ENCODE data around the gene GRM7. TPM values are rescaled to one million over a fixed set of nuclear protein-coding genes. Genes with fewer than 3 reads are reported as not detected.

GRM7 gene
- total RNA-seq, 4 donors from 2014 or later = 0.40 TPM; not detected in 3

- Histone ChIP-seq H3K9me3 (no peaks in the 10 kb centered on the region), H3K36me3 (no peaks in the 10 kb centered on the region), H3K4me3 (no peak overlapping the region), H3K4me1 (no peaks in the 10 kb centered on the region), H3K27me3 (no peaks in the 10 kb centered on the region), H3K27ac (no peak overlapping the region)
- DNase-seq = no peak
- TF ChIP-seq CTCF (IDR thresholded peaks at IDR 0.05) (no peak), POLR2A (IDR thresholded peaks at IDR 0.05) (no peak)
Measured at GRCh38 chr3:7695049-7695448, 834.1 kb downstream of the GRM7 start.

GRCh38 chr3:7696320-7696719 is 835.4 kb downstream of the GRM7 start:
- no peak for TF ChIP-seq CTCF (IDR thresholded peaks at IDR 0.05)
- TF ChIP-seq POLR2A (IDR thresholded peaks at IDR 0.05) = no peak
- DNase-seq = no peak
- Histone ChIP-seq H3K9me3 (no peaks in the 10 kb centered on the region), H3K4me1 (no peaks in the 10 kb centered on the region), H3K4me3 (no peak overlapping the region), H3K27me3 (no peaks in the 10 kb centered on the region), H3K27ac (no peak overlapping the region), H3K36me3 (no peaks in the 10 kb centered on the region)

GRCh38 chr3:7697548-7697947 is 836.6 kb downstream of the GRM7 start:
- DNase-seq = no peak
- no peak overlapping the region for H3K27ac ChIP-seq
- H3K4me1 ChIP-seq = no peaks in the 10 kb centered on the region
- H3K9me3 ChIP-seq = no peaks in the 10 kb centered on the region
- no peaks in the 10 kb centered on the region for H3K36me3 ChIP-seq
- no peaks in the 10 kb centered on the region for H3K27me3 ChIP-seq
- no peak overlapping the region for H3K4me3 ChIP-seq
- TF ChIP-seq POLR2A (IDR thresholded peaks at IDR 0.05) (no peak), CTCF (IDR thresholded peaks at IDR 0.05) (no peak)

DNA sequence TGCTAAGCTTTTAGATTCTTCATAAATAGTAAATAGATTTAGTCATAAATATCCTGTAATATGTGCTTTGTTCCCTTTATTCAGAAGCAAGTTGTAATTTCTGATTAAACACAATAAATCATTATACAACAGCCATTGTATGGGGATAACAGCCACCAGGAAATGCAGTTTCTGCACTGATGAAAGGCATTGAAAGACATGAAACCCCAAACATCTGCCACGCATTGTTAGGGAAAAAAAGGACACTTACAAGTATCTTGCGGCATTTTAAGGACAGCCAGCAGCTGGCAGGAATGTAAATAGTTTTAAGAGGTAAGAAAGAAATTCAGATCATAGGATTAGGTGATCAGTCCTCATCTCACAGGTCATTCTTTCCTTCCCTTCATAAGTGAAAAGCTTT is 839.6 kb downstream of the GRM7 start:
- Histone ChIP-seq H3K27ac (no peak overlapping the region), H3K4me3 (no peak overlapping the region), H3K36me3 (no peaks in the 10 kb centered on the region), H3K27me3 (no peaks in the 10 kb centered on the region), H3K9me3 (no peaks in the 10 kb centered on the region), H3K4me1 (no peaks in the 10 kb centered on the region)
- TF ChIP-seq CTCF (IDR thresholded peaks at IDR 0.05) (no peak), POLR2A (IDR thresholded peaks at IDR 0.05) (no peak)
- DNase-seq = no peak

DNA sequence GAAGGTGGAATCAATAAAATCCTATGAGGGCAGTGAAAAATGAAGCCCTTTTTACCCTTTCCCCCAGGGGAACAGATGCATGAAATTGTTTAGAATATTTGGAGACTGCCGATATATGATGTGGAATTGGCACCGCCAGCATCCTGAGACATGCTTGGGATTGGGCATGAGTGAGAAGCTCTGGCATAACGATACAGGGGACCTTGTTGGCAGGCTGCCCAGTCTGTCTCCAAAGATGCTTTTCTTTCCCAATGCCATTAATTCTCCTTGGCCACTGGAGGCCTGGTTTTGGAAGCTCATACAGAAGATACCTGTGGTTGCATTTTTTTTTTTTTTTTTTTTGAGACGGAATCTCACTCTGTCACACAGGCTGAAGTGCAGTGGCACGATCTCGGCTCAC is 840.1 kb downstream of the GRM7 start:
- no peak for DNase-seq
- no peaks in the 10 kb centered on the region for H3K4me1 ChIP-seq
- TF ChIP-seq CTCF (IDR thresholded peaks at IDR 0.05) (no peak), POLR2A (IDR thresholded peaks at IDR 0.05) (no peak)

GRCh38 chr3:7707187-7707586 is 846.3 kb downstream of the GRM7 start:
- no peak overlapping the region for H3K4me3 ChIP-seq
- H3K27ac ChIP-seq = no peak overlapping the region
- no peaks in the 10 kb centered on the region for H3K4me1 ChIP-seq
- no peaks in the 10 kb centered on the region for H3K36me3 ChIP-seq
- no peak for DNase-seq
- TF ChIP-seq CTCF (IDR thresholded peaks at IDR 0.05) = no peak
- no peak for TF ChIP-seq POLR2A (IDR thresholded peaks at IDR 0.05)
- no peaks in the 10 kb centered on the region for H3K9me3 ChIP-seq
- H3K27me3 ChIP-seq = no peaks in the 10 kb centered on the region

More for the DNA sequence above, 840.1 kb downstream of the GRM7 start:
- Histone ChIP-seq H3K27me3 (no peaks in the 10 kb centered on the region), H3K27ac (no peak overlapping the region), H3K36me3 (no peaks in the 10 kb centered on the region), H3K9me3 (no peaks in the 10 kb centered on the region), H3K4me3 (no peak overlapping the region)
